ENCODE data around the gene DUS1L.

GRCh38 chr17:82114872-82115271, 49.3 kb upstream of the DUS1L start:
- TF ChIP-seq CTCF (IDR thresholded peaks at IDR 0.05) (no peak), ZFX (IDR thresholded peaks at IDR 0.05; ENCODE audit: borderline replicate concordance) (no peak)

Data from 22Rv1 (cell line).